GM23338 (cell line): ENCODE data around the gene PKD1L1.

Experiments
- CREB1 ChIP-seq: fragments of 250-450 bp; sonication (Bioruptor Pico); IDR thresholded peaks from 2 replicates; pipeline ENCODE4 v1.5.0; 2020; ENCODE audit warnings: low read depth, mild to moderate bottlenecking, moderate library complexity
- EZH2 ChIP-seq: fragments of 200-600 bp; sonication (generic); IDR thresholded peaks from one replicate; pipeline ENCODE4 v1.8.0; 2017; ENCODE audit warnings: antibody characterized with exemption, mild to moderate bottlenecking, low read depth; ENCODE audit not compliant: unreplicated experiment
- EZH2phosphoT487 ChIP-seq: fragments of 200-600 bp; sonication (generic); IDR thresholded peaks from one replicate; pipeline ENCODE4 v1.8.1; 2018; ENCODE audit warnings: antibody characterized with exemption; ENCODE audit not compliant: unreplicated experiment
- TF ChIP-seq, protein P1 (sequence below), 2 experiments: fragments of 200-600 bp in 1 of 2; sonication (generic) in 1 of 2; conservative IDR thresholded peaks; 2 replicates each; pipeline versions ENCODE4 v1.5.1 to v1.6.1; 2016 to 2017; ENCODE audit warnings: antibody characterized with exemption in 2 of 2, low read depth in 2 of 2, mild to moderate bottlenecking in 2 of 2, moderate library complexity in 1 of 2
- TF ChIP-seq, protein P2 (sequence below): IDR thresholded peaks from one replicate; pipeline ENCODE4 v1.6.1; 2018; ENCODE audit warnings: antibody characterized with exemption; ENCODE audit not compliant: unreplicated experiment

DNA sequence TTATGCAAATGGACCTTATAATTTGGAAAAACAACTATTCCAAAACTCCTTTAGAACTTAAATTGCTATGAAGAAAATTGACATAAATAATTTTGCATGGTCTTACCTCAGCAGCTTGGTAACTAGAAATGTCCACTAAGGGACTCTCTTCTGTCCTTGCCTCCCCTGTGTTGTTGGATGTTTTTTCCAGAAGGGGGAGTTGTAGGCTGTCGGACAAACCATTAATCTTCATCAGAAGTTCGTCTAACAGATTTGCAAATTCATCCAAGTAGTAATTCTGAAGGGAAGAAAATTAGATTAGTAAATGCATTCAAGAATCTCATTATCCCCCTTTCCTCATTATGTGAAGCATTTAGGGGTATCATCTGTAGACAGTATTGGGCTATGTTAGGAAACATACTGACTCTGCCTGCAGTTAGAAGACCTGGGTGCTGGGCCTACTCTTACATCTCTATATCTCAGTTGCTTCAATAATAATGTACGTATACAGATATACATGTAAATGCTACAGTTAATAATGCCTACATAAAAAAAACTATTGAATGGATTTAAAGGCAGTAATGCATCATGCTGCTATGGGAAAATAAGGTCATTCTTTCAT, 155.6 kb downstream of the PKD1L1 start:
- TF ChIP-seq EZH2phosphoT487 (no peak), CREB1 (CRISPR knock-in tag) (no peak), EZH2 (no peak)
- TF ChIP-seq, protein P1, sequence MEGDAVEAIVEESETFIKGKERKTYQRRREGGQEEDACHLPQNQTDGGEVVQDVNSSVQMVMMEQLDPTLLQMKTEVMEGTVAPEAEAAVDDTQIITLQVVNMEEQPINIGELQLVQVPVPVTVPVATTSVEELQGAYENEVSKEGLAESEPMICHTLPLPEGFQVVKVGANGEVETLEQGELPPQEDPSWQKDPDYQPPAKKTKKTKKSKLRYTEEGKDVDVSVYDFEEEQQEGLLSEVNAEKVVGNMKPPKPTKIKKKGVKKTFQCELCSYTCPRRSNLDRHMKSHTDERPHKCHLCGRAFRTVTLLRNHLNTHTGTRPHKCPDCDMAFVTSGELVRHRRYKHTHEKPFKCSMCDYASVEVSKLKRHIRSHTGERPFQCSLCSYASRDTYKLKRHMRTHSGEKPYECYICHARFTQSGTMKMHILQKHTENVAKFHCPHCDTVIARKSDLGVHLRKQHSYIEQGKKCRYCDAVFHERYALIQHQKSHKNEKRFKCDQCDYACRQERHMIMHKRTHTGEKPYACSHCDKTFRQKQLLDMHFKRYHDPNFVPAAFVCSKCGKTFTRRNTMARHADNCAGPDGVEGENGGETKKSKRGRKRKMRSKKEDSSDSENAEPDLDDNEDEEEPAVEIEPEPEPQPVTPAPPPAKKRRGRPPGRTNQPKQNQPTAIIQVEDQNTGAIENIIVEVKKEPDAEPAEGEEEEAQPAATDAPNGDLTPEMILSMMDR (conservative IDR thresholded peaks at IDR 0.05; ENCODE audit: low read depth in 2 of 2), result peak; percentile 65 to 70
- TF ChIP-seq, protein P2, sequence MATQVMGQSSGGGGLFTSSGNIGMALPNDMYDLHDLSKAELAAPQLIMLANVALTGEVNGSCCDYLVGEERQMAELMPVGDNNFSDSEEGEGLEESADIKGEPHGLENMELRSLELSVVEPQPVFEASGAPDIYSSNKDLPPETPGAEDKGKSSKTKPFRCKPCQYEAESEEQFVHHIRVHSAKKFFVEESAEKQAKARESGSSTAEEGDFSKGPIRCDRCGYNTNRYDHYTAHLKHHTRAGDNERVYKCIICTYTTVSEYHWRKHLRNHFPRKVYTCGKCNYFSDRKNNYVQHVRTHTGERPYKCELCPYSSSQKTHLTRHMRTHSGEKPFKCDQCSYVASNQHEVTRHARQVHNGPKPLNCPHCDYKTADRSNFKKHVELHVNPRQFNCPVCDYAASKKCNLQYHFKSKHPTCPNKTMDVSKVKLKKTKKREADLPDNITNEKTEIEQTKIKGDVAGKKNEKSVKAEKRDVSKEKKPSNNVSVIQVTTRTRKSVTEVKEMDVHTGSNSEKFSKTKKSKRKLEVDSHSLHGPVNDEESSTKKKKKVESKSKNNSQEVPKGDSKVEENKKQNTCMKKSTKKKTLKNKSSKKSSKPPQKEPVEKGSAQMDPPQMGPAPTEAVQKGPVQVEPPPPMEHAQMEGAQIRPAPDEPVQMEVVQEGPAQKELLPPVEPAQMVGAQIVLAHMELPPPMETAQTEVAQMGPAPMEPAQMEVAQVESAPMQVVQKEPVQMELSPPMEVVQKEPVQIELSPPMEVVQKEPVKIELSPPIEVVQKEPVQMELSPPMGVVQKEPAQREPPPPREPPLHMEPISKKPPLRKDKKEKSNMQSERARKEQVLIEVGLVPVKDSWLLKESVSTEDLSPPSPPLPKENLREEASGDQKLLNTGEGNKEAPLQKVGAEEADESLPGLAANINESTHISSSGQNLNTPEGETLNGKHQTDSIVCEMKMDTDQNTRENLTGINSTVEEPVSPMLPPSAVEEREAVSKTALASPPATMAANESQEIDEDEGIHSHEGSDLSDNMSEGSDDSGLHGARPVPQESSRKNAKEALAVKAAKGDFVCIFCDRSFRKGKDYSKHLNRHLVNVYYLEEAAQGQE, result no peak
